ENCODE results near the gene CLEC4G. TPM values are rescaled to one million over a fixed set of nuclear protein-coding genes. Genes with fewer than 3 reads are reported as not detected.
A peak's percentile ranks its signal among the peaks of the same experiment; 100 is the strongest.

Gene CLEC4G
- total and polyA plus RNA-seq, 9 of the 15 experiments (the other 6 are each of a cell fraction or from before 2014, with no cell fraction given), result not detected

DNA sequence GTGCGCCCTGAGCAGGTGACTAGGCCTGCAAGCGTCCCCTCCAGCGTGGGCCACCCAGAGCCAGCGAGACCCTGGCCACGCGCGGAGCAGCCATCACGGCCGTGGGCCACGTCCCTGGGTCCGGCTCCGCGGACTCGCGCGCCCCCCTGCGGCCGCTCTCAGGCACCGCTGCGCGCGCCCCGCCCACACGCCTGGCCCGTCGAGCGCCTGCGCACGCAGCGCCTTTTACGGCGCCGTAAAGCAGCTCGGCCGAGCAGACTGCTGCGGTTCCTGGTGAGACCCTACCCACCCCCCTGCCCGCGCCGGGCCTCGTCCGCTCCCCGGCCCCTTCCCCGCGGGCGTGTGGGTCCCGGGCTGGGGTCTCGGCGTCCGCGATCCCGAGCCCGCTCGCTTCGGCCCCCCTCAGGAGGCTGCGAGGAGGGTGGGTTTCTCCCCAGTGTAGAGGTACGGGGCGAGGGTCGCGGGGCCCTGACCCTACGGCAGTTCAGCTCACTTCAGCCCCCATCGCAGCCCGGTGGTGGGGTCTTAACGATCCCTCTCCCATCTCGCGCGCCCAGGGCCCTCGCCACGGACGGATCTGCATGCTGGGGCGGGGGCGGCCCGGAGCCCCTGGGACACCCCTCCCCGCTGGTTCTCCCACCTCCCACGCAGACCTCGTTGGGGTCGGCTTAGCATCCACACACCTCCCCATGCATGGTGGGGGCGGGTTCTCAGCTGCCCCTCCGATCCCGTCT, 51.1 kb downstream of the CLEC4G start, which contains the start of gene TRAPPC5 (continued):
- TF ChIP-seq MAZ (CRISPR knock-in tag; conservative IDR thresholded peaks at IDR 0.05 in 1 of 2, IDR thresholded peaks at IDR 0.05 in 1 of 2) (peak; percentile 52 to 79), CCNT2 (IDR thresholded peaks at IDR 0.05; ENCODE audit: borderline replicate concordance, extremely low read depth, insufficient read length, low read depth, low read length) (peak; percentile 72), HMGN3 (IDR thresholded peaks at IDR 0.05; ENCODE audit: borderline replicate concordance, extremely low read depth, insufficient read length, low read depth, low read length) (peak; percentile 48), DIDO1 (tag; IDR thresholded peaks at IDR 0.05; ENCODE audit: low read depth) (no peak), POLR2G (IDR thresholded peaks at IDR 0.05; ENCODE audit: low read depth, low read length) (peak; percentile 72), DACH1 (IDR thresholded peaks at IDR 0.05; ENCODE audit: partially characterized antibody) (no peak)
- TF ChIP-seq, protein P1, sequence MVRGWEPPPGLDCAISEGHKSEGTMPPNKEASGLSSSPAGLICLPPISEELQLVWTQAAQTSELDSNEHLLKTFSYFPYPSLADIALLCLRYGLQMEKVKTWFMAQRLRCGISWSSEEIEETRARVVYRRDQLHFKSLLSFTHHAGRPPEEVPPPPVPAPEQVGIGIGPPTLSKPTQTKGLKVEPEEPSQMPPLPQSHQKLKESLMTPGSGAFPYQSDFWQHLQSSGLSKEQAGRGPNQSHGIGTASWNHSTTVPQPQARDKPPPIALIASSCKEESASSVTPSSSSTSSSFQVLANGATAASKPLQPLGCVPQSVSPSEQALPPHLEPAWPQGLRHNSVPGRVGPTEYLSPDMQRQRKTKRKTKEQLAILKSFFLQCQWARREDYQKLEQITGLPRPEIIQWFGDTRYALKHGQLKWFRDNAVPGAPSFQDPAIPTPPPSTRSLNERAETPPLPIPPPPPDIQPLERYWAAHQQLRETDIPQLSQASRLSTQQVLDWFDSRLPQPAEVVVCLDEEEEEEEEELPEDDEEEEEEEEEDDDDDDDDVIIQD (CRISPR knock-in tag; IDR thresholded peaks at IDR 0.05), result 0 out of 2 replicates have a peak, but pooled peaks have one; percentile 16
- TF ChIP-seq, protein P2, sequence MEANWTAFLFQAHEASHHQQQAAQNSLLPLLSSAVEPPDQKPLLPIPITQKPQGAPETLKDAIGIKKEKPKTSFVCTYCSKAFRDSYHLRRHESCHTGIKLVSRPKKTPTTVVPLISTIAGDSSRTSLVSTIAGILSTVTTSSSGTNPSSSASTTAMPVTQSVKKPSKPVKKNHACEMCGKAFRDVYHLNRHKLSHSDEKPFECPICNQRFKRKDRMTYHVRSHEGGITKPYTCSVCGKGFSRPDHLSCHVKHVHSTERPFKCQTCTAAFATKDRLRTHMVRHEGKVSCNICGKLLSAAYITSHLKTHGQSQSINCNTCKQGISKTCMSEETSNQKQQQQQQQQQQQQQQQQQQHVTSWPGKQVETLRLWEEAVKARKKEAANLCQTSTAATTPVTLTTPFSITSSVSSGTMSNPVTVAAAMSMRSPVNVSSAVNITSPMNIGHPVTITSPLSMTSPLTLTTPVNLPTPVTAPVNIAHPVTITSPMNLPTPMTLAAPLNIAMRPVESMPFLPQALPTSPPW (CRISPR knock-in tag; IDR thresholded peaks at IDR 0.05), result peak; percentile 56
- TF ChIP-seq, protein P3, sequence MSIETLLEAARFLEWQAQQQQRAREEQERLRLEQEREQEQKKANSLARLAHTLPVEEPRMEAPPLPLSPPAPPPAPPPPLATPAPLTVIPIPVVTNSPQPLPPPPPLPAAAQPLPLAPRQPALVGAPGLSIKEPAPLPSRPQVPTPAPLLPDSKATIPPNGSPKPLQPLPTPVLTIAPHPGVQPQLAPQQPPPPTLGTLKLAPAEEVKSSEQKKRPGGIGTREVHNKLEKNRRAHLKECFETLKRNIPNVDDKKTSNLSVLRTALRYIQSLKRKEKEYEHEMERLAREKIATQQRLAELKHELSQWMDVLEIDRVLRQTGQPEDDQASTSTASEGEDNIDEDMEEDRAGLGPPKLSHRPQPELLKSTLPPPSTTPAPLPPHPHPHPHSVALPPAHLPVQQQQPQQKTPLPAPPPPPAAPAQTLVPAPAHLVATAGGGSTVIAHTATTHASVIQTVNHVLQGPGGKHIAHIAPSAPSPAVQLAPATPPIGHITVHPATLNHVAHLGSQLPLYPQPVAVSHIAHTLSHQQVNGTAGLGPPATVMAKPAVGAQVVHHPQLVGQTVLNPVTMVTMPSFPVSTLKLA (conservative IDR thresholded peaks at IDR 0.05), result peak in 1 of 2 experiments; percentile 39; a peak in 1 of 4 replicates
- TF ChIP-seq, protein P4, sequence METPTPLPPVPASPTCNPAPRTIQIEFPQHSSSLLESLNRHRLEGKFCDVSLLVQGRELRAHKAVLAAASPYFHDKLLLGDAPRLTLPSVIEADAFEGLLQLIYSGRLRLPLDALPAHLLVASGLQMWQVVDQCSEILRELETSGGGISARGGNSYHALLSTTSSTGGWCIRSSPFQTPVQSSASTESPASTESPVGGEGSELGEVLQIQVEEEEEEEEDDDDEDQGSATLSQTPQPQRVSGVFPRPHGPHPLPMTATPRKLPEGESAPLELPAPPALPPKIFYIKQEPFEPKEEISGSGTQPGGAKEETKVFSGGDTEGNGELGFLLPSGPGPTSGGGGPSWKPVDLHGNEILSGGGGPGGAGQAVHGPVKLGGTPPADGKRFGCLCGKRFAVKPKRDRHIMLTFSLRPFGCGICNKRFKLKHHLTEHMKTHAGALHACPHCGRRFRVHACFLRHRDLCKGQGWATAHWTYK (CRISPR knock-in tag; IDR thresholded peaks at IDR 0.05), result peak; percentile 92
- TF ChIP-seq, protein P5, sequence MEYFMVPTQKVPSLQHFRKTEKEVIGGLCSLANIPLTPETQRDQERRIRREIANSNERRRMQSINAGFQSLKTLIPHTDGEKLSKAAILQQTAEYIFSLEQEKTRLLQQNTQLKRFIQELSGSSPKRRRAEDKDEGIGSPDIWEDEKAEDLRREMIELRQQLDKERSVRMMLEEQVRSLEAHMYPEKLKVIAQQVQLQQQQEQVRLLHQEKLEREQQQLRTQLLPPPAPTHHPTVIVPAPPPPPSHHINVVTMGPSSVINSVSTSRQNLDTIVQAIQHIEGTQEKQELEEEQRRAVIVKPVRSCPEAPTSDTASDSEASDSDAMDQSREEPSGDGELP (CRISPR knock-in tag; IDR thresholded peaks at IDR 0.05; ENCODE audit: borderline replicate concordance), result peak; percentile 22; the same call in 1 of the 2 replicates
- TF ChIP-seq, protein P6, sequence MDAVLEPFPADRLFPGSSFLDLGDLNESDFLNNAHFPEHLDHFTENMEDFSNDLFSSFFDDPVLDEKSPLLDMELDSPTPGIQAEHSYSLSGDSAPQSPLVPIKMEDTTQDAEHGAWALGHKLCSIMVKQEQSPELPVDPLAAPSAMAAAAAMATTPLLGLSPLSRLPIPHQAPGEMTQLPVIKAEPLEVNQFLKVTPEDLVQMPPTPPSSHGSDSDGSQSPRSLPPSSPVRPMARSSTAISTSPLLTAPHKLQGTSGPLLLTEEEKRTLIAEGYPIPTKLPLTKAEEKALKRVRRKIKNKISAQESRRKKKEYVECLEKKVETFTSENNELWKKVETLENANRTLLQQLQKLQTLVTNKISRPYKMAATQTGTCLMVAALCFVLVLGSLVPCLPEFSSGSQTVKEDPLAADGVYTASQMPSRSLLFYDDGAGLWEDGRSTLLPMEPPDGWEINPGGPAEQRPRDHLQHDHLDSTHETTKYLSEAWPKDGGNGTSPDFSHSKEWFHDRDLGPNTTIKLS (IDR thresholded peaks at IDR 0.05; ENCODE audit: borderline replicate concordance, low read depth), result peak; percentile 91
- TF ChIP-seq, protein P7, sequence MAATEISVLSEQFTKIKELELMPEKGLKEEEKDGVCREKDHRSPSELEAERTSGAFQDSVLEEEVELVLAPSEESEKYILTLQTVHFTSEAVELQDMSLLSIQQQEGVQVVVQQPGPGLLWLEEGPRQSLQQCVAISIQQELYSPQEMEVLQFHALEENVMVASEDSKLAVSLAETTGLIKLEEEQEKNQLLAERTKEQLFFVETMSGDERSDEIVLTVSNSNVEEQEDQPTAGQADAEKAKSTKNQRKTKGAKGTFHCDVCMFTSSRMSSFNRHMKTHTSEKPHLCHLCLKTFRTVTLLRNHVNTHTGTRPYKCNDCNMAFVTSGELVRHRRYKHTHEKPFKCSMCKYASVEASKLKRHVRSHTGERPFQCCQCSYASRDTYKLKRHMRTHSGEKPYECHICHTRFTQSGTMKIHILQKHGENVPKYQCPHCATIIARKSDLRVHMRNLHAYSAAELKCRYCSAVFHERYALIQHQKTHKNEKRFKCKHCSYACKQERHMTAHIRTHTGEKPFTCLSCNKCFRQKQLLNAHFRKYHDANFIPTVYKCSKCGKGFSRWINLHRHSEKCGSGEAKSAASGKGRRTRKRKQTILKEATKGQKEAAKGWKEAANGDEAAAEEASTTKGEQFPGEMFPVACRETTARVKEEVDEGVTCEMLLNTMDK (IDR thresholded peaks at IDR 0.05; ENCODE audit: borderline replicate concordance, insufficient read depth, low read depth, low read length, poor library complexity, severe bottlenecking), result peak; percentile 79
